K562 (cell line): ENCODE data around the gene EZH1. TPM values are rescaled to one million over a fixed set of nuclear protein-coding genes. Genes with fewer than 3 reads are reported as not detected.
A peak's percentile ranks its signal among the peaks of the same experiment; 100 is the strongest.

Experiments
- ADNP ChIP-seq: fragments of 200-800 bp; sonication (Bioruptor generic); IDR thresholded peaks from 2 replicates; pipeline ENCODE4 v1.6.1; 2016; ENCODE audit warnings: missing genetic modification characterization, missing compliant biosample characterization
- BDP1 ChIP-seq: IDR thresholded peaks from 3 replicates; pipeline ENCODE4 v1.6.1; 2011; ENCODE audit not compliant: insufficient read length, insufficient read depth
- CBX2 ChIP-seq: fragments of 200-600 bp; sonication (generic); IDR thresholded peaks from one replicate; pipeline ENCODE4 v1.6.1; 2012; ENCODE audit warnings: mild to moderate bottlenecking, low read length, inconsistent platforms; ENCODE audit not compliant: insufficient read depth, poor library complexity, severe bottlenecking
- CTBP1 ChIP-seq: fragments of 450-650 bp; IDR thresholded peaks from 2 replicates; pipeline ENCODE4 v1.6.1; 2016; ENCODE audit warnings: borderline replicate concordance
- ETS2 ChIP-seq: IDR thresholded peaks from 2 replicates; pipeline ENCODE4 v1.6.1; 2016; ENCODE audit warnings: borderline replicate concordance, missing genetic modification characterization, mild to moderate bottlenecking, moderate library complexity, missing compliant biosample characterization; ENCODE audit not compliant: poor library complexity, severe bottlenecking
- HDAC8 ChIP-seq: fragments of 450-650 bp; IDR thresholded peaks from 2 replicates; pipeline ENCODE4 v1.6.1; 2016; ENCODE audit warnings: mild to moderate bottlenecking, missing genetic modification characterization, moderate library complexity, missing compliant biosample characterization
- ILK ChIP-seq: fragments of 450-650 bp; IDR thresholded peaks from 2 replicates; pipeline ENCODE4 v1.6.1; 2016; ENCODE audit warnings: missing genetic modification characterization, low read depth, mild to moderate bottlenecking, missing compliant biosample characterization, moderate library complexity, borderline replicate concordance
- KDM5B ChIP-seq: fragments of 200-600 bp; sonication (generic); IDR thresholded peaks from 2 replicates; pipeline ENCODE4 v1.6.1; 2012; ENCODE audit warnings: low read depth, mild to moderate bottlenecking, moderate library complexity, low read length, control low read depth, inconsistent platforms; ENCODE audit not compliant: insufficient replicate concordance
- NFE2 ChIP-seq: IDR thresholded peaks from 2 replicates; pipeline ENCODE4 v1.6.1; 2014; ENCODE audit warnings: antibody characterized with exemption, low read depth
- PYGO2 ChIP-seq: fragments of 450-650 bp; IDR thresholded peaks from 2 replicates; pipeline ENCODE4 v1.6.1; 2016; ENCODE audit warnings: mild to moderate bottlenecking, missing genetic modification characterization, moderate library complexity, missing compliant biosample characterization
- TCF3 ChIP-seq: sonication (generic); formaldehyde crosslinking; IDR thresholded peaks from 2 replicates; pipeline ENCODE4 v1.4.0; 2020; ENCODE audit warnings: mild to moderate bottlenecking, missing genetic modification reagents
- ZNF12 ChIP-seq: sonication (generic); formaldehyde crosslinking; IDR thresholded peaks from 2 replicates; pipeline ENCODE4 v1.4.0; 2020; ENCODE audit warnings: mild to moderate bottlenecking, missing genetic modification reagents
- ZNF175 ChIP-seq: fragments of 200-800 bp; sonication (Bioruptor generic); IDR thresholded peaks from 2 replicates; pipeline ENCODE4 v1.6.1; 2016; ENCODE audit warnings: low read depth, mild to moderate bottlenecking, missing genetic modification characterization, missing compliant biosample characterization
- ZNF239 ChIP-seq: fragments of 250-450 bp; sonication (Bioruptor Pico); IDR thresholded peaks from 2 replicates; pipeline ENCODE4 v1.4.0; 2020; ENCODE audit warnings: mild to moderate bottlenecking
- ZNF347 ChIP-seq: fragments of 450-650 bp; formaldehyde crosslinking; IDR thresholded peaks from 2 replicates; pipeline ENCODE4 v1.4.0; 2020; ENCODE audit warnings: low read depth, mild to moderate bottlenecking, moderate library complexity
- polyA plus RNA-seq, 8 experiments: library from polyadenylated mRNA; depleted of rRNA in 4 of 8; stranded (reverse) in 5 of 8; unstranded in 3 of 8; fragments of >200 nt; fragmentation: Nextera tagmentation in 2 of 8; fragmentation: Illumina TruSeq in 1 of 8; extraction: Ambion mirVana in 2 of 8; extraction: Trizol in 1 of 8; gene quantifications; 2 replicates each; pipeline versions ENCODE4 v1.2.1 to v1.2.3, GENCODE V29; 2011 to 2014; ENCODE audit warnings: inconsistent platforms in 1 of 8, missing spikeins in 1 of 8
- total RNA-seq, 7 experiments: library from RNA; depleted of rRNA in 6 of 7; stranded (reverse); fragments of >200 nt in 6 of 7; fragmentation: Illumina TruSeq in 2 of 7; extraction: Trizol in 2 of 7; gene quantifications; 2 replicates each; pipeline versions ENCODE4 v1.2.1 to v1.2.3, GENCODE V29; 2011 to 2021; ENCODE audit warnings: low replicate concordance in 1 of 7
- TF ChIP-seq, protein P1 (sequence below): sonication (generic); formaldehyde crosslinking; IDR thresholded peaks from 2 replicates; pipeline ENCODE4 v1.8.0; 2022; ENCODE audit warnings: mild to moderate bottlenecking, missing genetic modification reagents
- TF ChIP-seq, protein P2 (sequence below), 3 experiments: IDR thresholded peaks in 2 of 3; conservative IDR thresholded peaks in 1 of 3; 2 replicates each; pipeline ENCODE4 v1.5.1; 2011 to 2012; ENCODE audit warnings: low read length in 3 of 3, mild to moderate bottlenecking in 3 of 3, control low read depth in 2 of 3, improper control_type of control experiment in 1 of 3, inconsistent platforms in 1 of 3, low read depth in 1 of 3, mixed read lengths in 1 of 3, moderate library complexity in 1 of 3; ENCODE audit not compliant: insufficient read depth in 2 of 3
- TF ChIP-seq, protein P3 (sequence below): fragments of 250-450 bp; sonication (Bioruptor Pico); IDR thresholded peaks from 2 replicates; pipeline ENCODE4 v1.9.0; 2021; ENCODE audit warnings: mild to moderate bottlenecking, inconsistent platforms

EZH1 gene
- total and polyA plus RNA-seq, 9 of the 15 experiments (the other 6 are each of a cell fraction or from before 2014, with no cell fraction given), result 8.6 to 40.8 (median 22.9) TPM

DNA sequence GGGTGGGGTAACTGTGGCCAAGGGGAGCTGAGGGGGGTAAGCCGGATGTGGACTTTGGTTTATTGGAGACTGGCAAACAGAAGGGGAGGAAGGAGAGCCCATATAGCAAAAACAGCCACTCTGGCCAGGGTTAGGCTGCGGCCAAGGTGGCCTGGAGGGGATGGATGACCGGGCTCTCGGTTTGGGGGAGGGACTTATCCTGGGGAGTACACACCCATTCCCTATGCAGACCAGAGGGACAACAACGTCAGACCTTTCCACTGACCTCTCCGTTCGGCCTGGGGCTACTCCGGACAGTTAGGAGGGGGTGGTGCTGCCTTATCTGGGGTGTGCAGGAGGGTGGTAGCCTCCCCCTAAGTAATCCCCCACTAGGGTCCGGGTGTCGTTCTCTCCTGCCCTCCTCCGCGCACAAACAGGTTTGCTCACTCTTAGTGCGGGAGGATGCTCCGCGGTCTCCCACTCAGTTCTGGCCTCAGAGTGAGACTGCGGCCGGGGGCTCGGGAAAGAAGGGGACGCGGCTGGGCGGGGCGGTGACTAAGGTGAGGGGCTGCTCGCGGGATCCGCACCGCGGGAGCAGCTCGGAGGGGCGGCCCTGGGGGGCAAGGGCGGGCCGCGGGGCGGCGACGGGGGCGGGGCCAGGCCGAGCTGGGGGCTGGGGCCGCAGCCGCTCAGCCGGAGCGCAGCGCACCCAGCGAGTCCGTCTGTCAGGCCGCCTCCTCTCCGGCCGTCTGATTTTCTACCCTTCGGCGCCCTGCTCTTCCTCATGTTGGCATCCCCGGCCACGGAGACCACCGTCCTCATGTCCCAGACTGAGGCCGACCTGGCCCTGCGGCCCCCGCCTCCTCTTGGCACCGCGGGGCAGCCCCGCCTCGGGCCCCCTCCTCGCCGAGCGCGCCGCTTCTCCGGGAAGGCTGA lies 35.4 kb upstream of the EZH1 start, which contains the start of gene WNK4 (continued):
- TF ChIP-seq ILK (tag) (no peak), ZNF175 (CRISPR knock-in tag) (no peak), TCF3 (CRISPR knock-in tag) (peak; percentile 94), ZNF347 (no peak), ETS2 (no peak), PYGO2 (tag) (no peak), KDM5B (peak; percentile 65), ADNP (tag) (no peak), ZNF239 (CRISPR knock-in tag) (no peak), NFE2 (peak; percentile 9; the same call in 1 of the 2 replicates), HDAC8 (tag) (no peak), CTBP1 (peak; percentile 86), BDP1 (no peak), CBX2 (no peak), ZNF12 (CRISPR knock-in tag) (no peak)
- TF ChIP-seq, protein P1, sequence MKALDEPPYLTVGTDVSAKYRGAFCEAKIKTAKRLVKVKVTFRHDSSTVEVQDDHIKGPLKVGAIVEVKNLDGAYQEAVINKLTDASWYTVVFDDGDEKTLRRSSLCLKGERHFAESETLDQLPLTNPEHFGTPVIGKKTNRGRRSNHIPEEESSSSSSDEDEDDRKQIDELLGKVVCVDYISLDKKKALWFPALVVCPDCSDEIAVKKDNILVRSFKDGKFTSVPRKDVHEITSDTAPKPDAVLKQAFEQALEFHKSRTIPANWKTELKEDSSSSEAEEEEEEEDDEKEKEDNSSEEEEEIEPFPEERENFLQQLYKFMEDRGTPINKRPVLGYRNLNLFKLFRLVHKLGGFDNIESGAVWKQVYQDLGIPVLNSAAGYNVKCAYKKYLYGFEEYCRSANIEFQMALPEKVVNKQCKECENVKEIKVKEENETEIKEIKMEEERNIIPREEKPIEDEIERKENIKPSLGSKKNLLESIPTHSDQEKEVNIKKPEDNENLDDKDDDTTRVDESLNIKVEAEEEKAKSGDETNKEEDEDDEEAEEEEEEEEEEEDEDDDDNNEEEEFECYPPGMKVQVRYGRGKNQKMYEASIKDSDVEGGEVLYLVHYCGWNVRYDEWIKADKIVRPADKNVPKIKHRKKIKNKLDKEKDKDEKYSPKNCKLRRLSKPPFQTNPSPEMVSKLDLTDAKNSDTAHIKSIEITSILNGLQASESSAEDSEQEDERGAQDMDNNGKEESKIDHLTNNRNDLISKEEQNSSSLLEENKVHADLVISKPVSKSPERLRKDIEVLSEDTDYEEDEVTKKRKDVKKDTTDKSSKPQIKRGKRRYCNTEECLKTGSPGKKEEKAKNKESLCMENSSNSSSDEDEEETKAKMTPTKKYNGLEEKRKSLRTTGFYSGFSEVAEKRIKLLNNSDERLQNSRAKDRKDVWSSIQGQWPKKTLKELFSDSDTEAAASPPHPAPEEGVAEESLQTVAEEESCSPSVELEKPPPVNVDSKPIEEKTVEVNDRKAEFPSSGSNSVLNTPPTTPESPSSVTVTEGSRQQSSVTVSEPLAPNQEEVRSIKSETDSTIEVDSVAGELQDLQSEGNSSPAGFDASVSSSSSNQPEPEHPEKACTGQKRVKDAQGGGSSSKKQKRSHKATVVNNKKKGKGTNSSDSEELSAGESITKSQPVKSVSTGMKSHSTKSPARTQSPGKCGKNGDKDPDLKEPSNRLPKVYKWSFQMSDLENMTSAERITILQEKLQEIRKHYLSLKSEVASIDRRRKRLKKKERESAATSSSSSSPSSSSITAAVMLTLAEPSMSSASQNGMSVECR (CRISPR knock-in tag), result 0 out of 2 replicates have a peak, but pooled peaks have one; percentile 33
- TF ChIP-seq, protein P2, sequence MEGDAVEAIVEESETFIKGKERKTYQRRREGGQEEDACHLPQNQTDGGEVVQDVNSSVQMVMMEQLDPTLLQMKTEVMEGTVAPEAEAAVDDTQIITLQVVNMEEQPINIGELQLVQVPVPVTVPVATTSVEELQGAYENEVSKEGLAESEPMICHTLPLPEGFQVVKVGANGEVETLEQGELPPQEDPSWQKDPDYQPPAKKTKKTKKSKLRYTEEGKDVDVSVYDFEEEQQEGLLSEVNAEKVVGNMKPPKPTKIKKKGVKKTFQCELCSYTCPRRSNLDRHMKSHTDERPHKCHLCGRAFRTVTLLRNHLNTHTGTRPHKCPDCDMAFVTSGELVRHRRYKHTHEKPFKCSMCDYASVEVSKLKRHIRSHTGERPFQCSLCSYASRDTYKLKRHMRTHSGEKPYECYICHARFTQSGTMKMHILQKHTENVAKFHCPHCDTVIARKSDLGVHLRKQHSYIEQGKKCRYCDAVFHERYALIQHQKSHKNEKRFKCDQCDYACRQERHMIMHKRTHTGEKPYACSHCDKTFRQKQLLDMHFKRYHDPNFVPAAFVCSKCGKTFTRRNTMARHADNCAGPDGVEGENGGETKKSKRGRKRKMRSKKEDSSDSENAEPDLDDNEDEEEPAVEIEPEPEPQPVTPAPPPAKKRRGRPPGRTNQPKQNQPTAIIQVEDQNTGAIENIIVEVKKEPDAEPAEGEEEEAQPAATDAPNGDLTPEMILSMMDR (IDR thresholded peaks at IDR 0.05 in 2 of 3, conservative IDR thresholded peaks at IDR 0.05 in 1 of 3; ENCODE audit: insufficient read depth in 2 of 3, low read depth in 1 of 3, low read length in 3 of 3), result peak in 1 of 3 experiments; percentile 19; a peak in 1 of 6 replicates
- TF ChIP-seq, protein P3, sequence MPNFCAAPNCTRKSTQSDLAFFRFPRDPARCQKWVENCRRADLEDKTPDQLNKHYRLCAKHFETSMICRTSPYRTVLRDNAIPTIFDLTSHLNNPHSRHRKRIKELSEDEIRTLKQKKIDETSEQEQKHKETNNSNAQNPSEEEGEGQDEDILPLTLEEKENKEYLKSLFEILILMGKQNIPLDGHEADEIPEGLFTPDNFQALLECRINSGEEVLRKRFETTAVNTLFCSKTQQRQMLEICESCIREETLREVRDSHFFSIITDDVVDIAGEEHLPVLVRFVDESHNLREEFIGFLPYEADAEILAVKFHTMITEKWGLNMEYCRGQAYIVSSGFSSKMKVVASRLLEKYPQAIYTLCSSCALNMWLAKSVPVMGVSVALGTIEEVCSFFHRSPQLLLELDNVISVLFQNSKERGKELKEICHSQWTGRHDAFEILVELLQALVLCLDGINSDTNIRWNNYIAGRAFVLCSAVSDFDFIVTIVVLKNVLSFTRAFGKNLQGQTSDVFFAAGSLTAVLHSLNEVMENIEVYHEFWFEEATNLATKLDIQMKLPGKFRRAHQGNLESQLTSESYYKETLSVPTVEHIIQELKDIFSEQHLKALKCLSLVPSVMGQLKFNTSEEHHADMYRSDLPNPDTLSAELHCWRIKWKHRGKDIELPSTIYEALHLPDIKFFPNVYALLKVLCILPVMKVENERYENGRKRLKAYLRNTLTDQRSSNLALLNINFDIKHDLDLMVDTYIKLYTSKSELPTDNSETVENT, result 0 out of 2 replicates have a peak, but pooled peaks have one; percentile 25
